ENCODE data around the gene TRIM7. TPM values are rescaled to one million over a fixed set of nuclear protein-coding genes. Genes with fewer than 3 reads are reported as not detected.

Gene TRIM7
- total RNA-seq, 1 donor, result 2.2 TPM

Small RNAs within 50 kb of the gene (small RNA-seq; reads per million reads assigned to genes)
- gene MIR4638 (not detected), gene SNORD95 (not detected), gene SNORD96A (not detected)

Other genes starting within 250 kb of the TRIM7 start
- gene BTNL3, start 216.3 kb downstream of the TRIM7 start, total RNA-seq, result not detected in 2 replicates
- gene BTNL9, start 164.9 kb downstream of the TRIM7 start, total RNA-seq, result not detected in 2 replicates
- gene OR2V1, start 74.0 kb downstream of the TRIM7 start, total RNA-seq, result not detected in 2 replicates
- not detected in 2 replicates for gene OR2V2, start 57.6 kb downstream of the TRIM7 start, total RNA-seq
- gene TRIM41, start 18.1 kb upstream of the TRIM7 start, total RNA-seq, result 9.9 and 12.2 TPM in 2 replicates
- 3,386 and 3,800 TPM in 2 replicates for gene RACK1, start 38.7 kb upstream of the TRIM7 start, total RNA-seq
- gene TRIM52, start 55.9 kb upstream of the TRIM7 start, total RNA-seq, result 5.2 and 7.8 TPM in 2 replicates
- gene OR4F3, start 162.1 kb upstream of the TRIM7 start, total RNA-seq, result 0.32 TPM in 1 of 2 replicates, not detected in the other

All from fibroblast of villous mesenchyme (primary cell).